GM12878 (cell line): Measurements from ENCODE around the gene TRIM7. TPM values are rescaled to one million over a fixed set of nuclear protein-coding genes. Genes with fewer than 3 reads are reported as not detected.

Experiments
- ATAC-seq: fragments of 200-7000 bp; cut with Tn5 transposase; 3 replicates; pipeline ENCODE4 v1.9.1; 2020; ENCODE audit warnings: mild to moderate bottlenecking, moderate library complexity
- BruUV-seq: library from RNA; stranded (reverse); fragments of 400-500 nt; replicated peaks from 2 replicates; lab custom pipeline; 2021; lab: Mats Ljungman, UMichigan
- CTCF ChIA-PET: fragments of 300-600 bp; sonication (Branson Sonifier 250); formaldehyde crosslinking; extraction: SDS; loops from one replicate; lab custom pipeline; 2021; ENCODE audit warnings: inconsistent platforms; lab: Yijun Ruan, JAX
- POLR2A ChIA-PET: fragments of 350-600 bp; formaldehyde crosslinking; extraction: SDS; loops from one replicate; lab custom pipeline; 2021; ENCODE audit warnings: inconsistent platforms; lab: Charles Lee
- RAD21 ChIA-PET: fragments of 300-600 bp; sonication (Branson Sonifier 250); formaldehyde crosslinking; loops from one replicate; lab custom pipeline; 2023; ENCODE audit warnings: antibody characterized with exemption; ENCODE audit not compliant: unreplicated experiment; lab: Charles Lee
- SMC1A ChIA-PET: fragments of 300-600 bp; sonication (Branson Sonifier 250); formaldehyde crosslinking; loops from one replicate; lab custom pipeline; 2023; ENCODE audit not compliant: unreplicated experiment, uncharacterized antibody; lab: Charles Lee
- DNase-seq: peaks from one replicate; pipeline ENCODE4 v3.0.0-alpha.2; 2011; ENCODE audit warnings: low read depth, low spot score
- FAIRE-seq: peaks from 3 replicates; lab custom pipeline; 2011; peaks lifted over from hg19 to GRCh38; lab: Jason Lieb, UNC
- H2AFZ ChIP-seq: 2 replicates; pipeline ENCODE4 v1.6.0; 2011; ENCODE audit warnings: low read depth, low read length, control low read depth; ENCODE audit not compliant: control insufficient read depth
- H3K27ac ChIP-seq: 2 replicates; pipeline ENCODE4 v1.5.1; 2011; ENCODE audit warnings: control low read depth; ENCODE audit not compliant: control insufficient read depth, insufficient read depth
- H3K27me3 ChIP-seq, 2 experiments: replicated peaks in 1 of 2; 2 replicates each; pipeline versions ENCODE4 v1.6.0 to v1.6.1; 2011; ENCODE audit warnings: low read length in 1 of 2; ENCODE audit not compliant: control insufficient read depth in 2 of 2, insufficient read depth in 2 of 2
- H3K36me3 ChIP-seq, 2 experiments: 2 replicates each; pipeline ENCODE4 v1.5.1; 2011; ENCODE audit warnings: low read length in 1 of 2; ENCODE audit not compliant: control insufficient read depth in 2 of 2, insufficient read depth in 2 of 2
- H3K4me1 ChIP-seq: 2 replicates; pipeline ENCODE4 v1.6.1; 2011; ENCODE audit warnings: mild to moderate bottlenecking, low read length, moderate library complexity, mixed read lengths; ENCODE audit not compliant: control insufficient read depth, insufficient read depth
- H3K4me2 ChIP-seq: 2 replicates; pipeline ENCODE4 v1.6.0; 2011; ENCODE audit warnings: control low read depth; ENCODE audit not compliant: control insufficient read depth, insufficient read depth
- H3K4me3 ChIP-seq: fragments of 200-600 bp; sonication (generic); 2 replicates; pipeline ENCODE4 v1.5.1; 2016
- H3K79me2 ChIP-seq: 2 replicates; pipeline ENCODE4 v1.6.0; 2011; ENCODE audit warnings: low read length; ENCODE audit not compliant: control insufficient read depth, insufficient read depth
- H3K9ac ChIP-seq: 2 replicates; pipeline ENCODE4 v1.8.0; 2011; ENCODE audit warnings: low read length, control low read depth, mixed read lengths; ENCODE audit not compliant: control insufficient read depth, insufficient read depth
- H3K9me3 ChIP-seq: replicated peaks from 3 replicates; pipeline ENCODE4 v1.5.1; 2011; ENCODE audit warnings: mild to moderate bottlenecking, low read length; ENCODE audit not compliant: control insufficient read depth, insufficient read depth
- H4K20me1 ChIP-seq: 2 replicates; pipeline ENCODE4 v1.6.0; 2011; ENCODE audit not compliant: control insufficient read depth, insufficient read depth
- FOXK2 ChIP-seq: fragments of 450-650 bp; IDR thresholded peaks from 2 replicates; pipeline ENCODE4 v1.6.1; 2017; ENCODE audit warnings: mild to moderate bottlenecking, moderate library complexity
- NFIC ChIP-seq: IDR thresholded peaks from 2 replicates; pipeline ENCODE4 v1.6.1; 2012; ENCODE audit warnings: low read depth, mild to moderate bottlenecking, inconsistent platforms, low read length, moderate library complexity
- PAX8 ChIP-seq: fragments of 450-650 bp; IDR thresholded peaks from 2 replicates; pipeline ENCODE4 v1.6.1; 2017; ENCODE audit warnings: mild to moderate bottlenecking, moderate library complexity
- RAD51 ChIP-seq: fragments of 450-650 bp; IDR thresholded peaks from 2 replicates; pipeline ENCODE4 v1.6.1; 2016; ENCODE audit warnings: moderate library complexity, mild to moderate bottlenecking, inconsistent platforms
- SIX5 ChIP-seq: IDR thresholded peaks from 2 replicates; pipeline ENCODE4 v1.6.1; 2011; ENCODE audit warnings: mild to moderate bottlenecking, low read depth, low read length, moderate library complexity; ENCODE audit not compliant: severe bottlenecking
- ZBTB11 ChIP-seq: fragments of 450-650 bp; formaldehyde crosslinking; IDR thresholded peaks from 2 replicates; pipeline ENCODE4 v1.5.0; 2022; ENCODE audit warnings: mild to moderate bottlenecking, missing genetic modification characterization
- ZBTB33 ChIP-seq: fragments of 450-650 bp; IDR thresholded peaks from 2 replicates; pipeline ENCODE4 v1.6.1; 2017; ENCODE audit warnings: mild to moderate bottlenecking
- WGBS: methylation state at CpG from one replicate; pipeline ENCODE4 v1.1.6; 2016; ENCODE audit warnings: low lambda C conversion rate; ENCODE audit not compliant: insufficient replicate concordance, insufficient coverage; ENCODE audit errors: missing lambda C conversion rate; 5-methylcytosine and 5-hydroxymethylcytosine counted together
- in situ Hi-C: fragments of 300-500 bp; cut with MboI; formaldehyde crosslinking; loops from 9 replicates; pipeline ENCODE4 v1.14.3; 2018; ENCODE audit warnings: mixed read lengths
- intact Hi-C: fragments of 100-400 bp; cut with micrococcal nuclease; formaldehyde crosslinking; loops from one replicate; pipeline ENCODE4 v1.14.2; 2022; ENCODE audit not compliant: unreplicated experiment
- polyA plus RNA-seq, 11 experiments: library from polyadenylated mRNA; depleted of rRNA in 4 of 11; unstranded in 6 of 11; stranded (reverse) in 5 of 11; fragments of >200 nt; fragmentation: Nextera tagmentation in 4 of 11; fragmentation: Illumina TruSeq in 1 of 11; extraction: Ambion mirVana in 4 of 11; extraction: Trizol in 1 of 11; gene quantifications; 1 replicate in 1 of 11; 2 replicates in 10 of 11; pipeline versions ENCODE4 v1.2.1 to v1.2.3, GENCODE V29; 2011 to 2016; ENCODE audit warnings: inconsistent platforms in 2 of 11, missing spikeins in 2 of 11, low read depth in 1 of 11
- total RNA-seq, 4 experiments: library from RNA; depleted of rRNA in 3 of 4; stranded (reverse); fragments of >200 nt in 3 of 4; fragmentation: Illumina TruSeq in 1 of 4; extraction: Trizol in 1 of 4; gene quantifications; 2 replicates each; pipeline versions ENCODE4 v1.2.1 to v1.2.3, GENCODE V29; 2013 to 2021

Gene TRIM7
- total and polyA plus RNA-seq, 10 of the 15 experiments (the other 5 are each of a cell fraction or from before 2014, with no cell fraction given), result 0.02 to 1.6 (median 0.41) TPM

- no peak for ATAC-seq
- TF ChIP-seq NFIC, result no peak
- TF ChIP-seq, all 136 proteins: peak for 0
- no TSS peak for BruUV-seq
- POLR2A ChIA-PET, result interaction anchor here (0.5 to 0.6 kb wide), 2 partner anchors 12 to 686 kb away, joined by 3 to 8 read pairs; no protein-coding TSS in a partner anchor
- CTCF ChIA-PET, result no interaction called here
- FAIRE-seq (no peak), DNase-seq (no peak)
- Histone ChIP-seq H4K20me1 (no peaks in the 10 kb centered on the region), H3K4me2 (no peak overlapping the region), H3K27me3 (no peaks in the 10 kb centered on the region), H3K4me1 (peaks cover 22% of the 10 kb centered on the region), H3K79me2 (no peaks in the 10 kb centered on the region; the same call in 1 of the 2 replicates), H3K36me3 (no peaks in the 10 kb centered on the region), H3K27ac (no peak overlapping the region), H3K9me3 (no peaks in the 10 kb centered on the region), H3K9ac (no peak overlapping the region), H2AFZ (no peak overlapping the region), H3K4me3 (no peak overlapping the region)
- intact Hi-C loops, result no loop called here
- SMC1A ChIA-PET, result no interaction called here
- in situ Hi-C loops, result no loop called here
- WGBS, result 97% methylated on average over 42 of the region's 45 CpGs
- RAD21 ChIA-PET, result no interaction called here
These were observed 9.7 kb downstream of the TRIM7 start for GRCh38 chr5:181195249-181195761.

- ATAC-seq (no peak), DNase-seq (no peak), FAIRE-seq (no peak)
- ChIA-PET SMC1A (interaction anchor here (3.5 kb wide), 1 partner anchor 11 kb away, joined by 32 read pairs; the partner anchor contains the start of gene TRIM7), CTCF (interaction anchor here (7.6 kb wide), 1 partner anchor 10 kb away, joined by 96 read pairs; the partner anchor contains the start of gene TRIM7), RAD21 (interaction anchor here (6.9 kb wide), 1 partner anchor 12 kb away, joined by 72 read pairs; the partner anchor contains the start of gene TRIM7), POLR2A (interaction anchor here (0.5 kb wide), 1 partner anchor 685 kb away, joined by 3 read pairs; no protein-coding TSS in a partner anchor)
- in situ Hi-C loops, result no loop called here
- intact Hi-C loops, result no loop called here
- H3K9ac ChIP-seq, result no peak overlapping the region
- H3K4me2 ChIP-seq, result no peak overlapping the region
- H3K27me3 ChIP-seq, result no peaks in the 10 kb centered on the region
- WGBS, result 88% methylated on average over 19 of the region's 21 CpGs
- H2AFZ ChIP-seq, result no peak overlapping the region
- no TSS peak for BruUV-seq
- no peaks in the 10 kb centered on the region for H3K36me3 ChIP-seq
- H3K4me1 ChIP-seq, result peaks cover 22% of the 10 kb centered on the region
- H3K9me3 ChIP-seq, result no peaks in the 10 kb centered on the region
- H3K27ac ChIP-seq, result no peak overlapping the region
- no peak overlapping the region for H3K4me3 ChIP-seq
- H3K79me2 ChIP-seq, result no peaks in the 10 kb centered on the region; the same call in 1 of the 2 replicates
- no peaks in the 10 kb centered on the region for H4K20me1 ChIP-seq
- TF ChIP-seq SIX5 (no peak), ZBTB11 (CRISPR knock-in tag) (no peak), PAX8 (no peak), FOXK2 (no peak), ZBTB33 (no peak), RAD51 (no peak)
These were observed 10.3 kb downstream of the TRIM7 start for GRCh38 chr5:181194489-181195248.
